Fibroblast of lung (primary cell): ENCODE data around the gene HSPA5. TPM values are rescaled to one million over a fixed set of nuclear protein-coding genes. Genes with fewer than 3 reads are reported as not detected.
"Not testable (repeated sequence)": the region's sequence is repeated elsewhere in the genome, so short reads cannot be mapped to it uniquely, and the experiment has no call there.

ENCODE experiments used
- DNase-seq, 2 donors: peaks; one replicate each; pipeline versions ENCODE4 v3.0.0 to v3.0.0-alpha.2; 2010; ENCODE audit warnings: low read depth in 2 of 2
- H2AFZ ChIP-seq: 2 replicates; pipeline ENCODE4 v1.5.1; 2012; ENCODE audit warnings: low read length, control low read depth, inconsistent platforms
- H3K27ac ChIP-seq: 2 replicates; pipeline ENCODE4 v1.5.1; 2011; ENCODE audit warnings: low read length, control low read depth; ENCODE audit not compliant: insufficient read depth
- H3K27me3 ChIP-seq: 2 replicates; pipeline ENCODE4 v1.5.1; 2011; ENCODE audit warnings: mild to moderate bottlenecking, low read length; ENCODE audit not compliant: control insufficient read depth, insufficient read depth
- H3K36me3 ChIP-seq: 2 replicates; pipeline ENCODE4 v1.5.1; 2011; ENCODE audit warnings: low read length; ENCODE audit not compliant: control insufficient read depth, insufficient read depth
- H3K4me1 ChIP-seq: 2 replicates; pipeline ENCODE4 v1.5.1; 2011; ENCODE audit warnings: low read length; ENCODE audit not compliant: control insufficient read depth, insufficient read depth; ENCODE audit errors: extremely low read depth
- H3K4me2 ChIP-seq: 2 replicates; pipeline ENCODE4 v1.5.1; 2011; ENCODE audit warnings: low read length, control low read depth; ENCODE audit not compliant: insufficient read depth; ENCODE audit errors: extremely low read depth
- H3K4me3 ChIP-seq, 4 experiments: fragments of 200-600 bp in 1 of 4; sonication (generic) in 1 of 4; replicated peaks in 1 of 4; 2 replicates each; pipeline ENCODE4 v1.5.1; 2011 to 2016; ENCODE audit warnings: low read length in 4 of 4, low read depth in 3 of 4, mild to moderate bottlenecking in 3 of 4, control low read depth in 2 of 4, inconsistent platforms in 1 of 4, mixed read lengths in 1 of 4; ENCODE audit not compliant: insufficient read depth in 1 of 4; ENCODE audit errors: control extremely low read depth in 1 of 4
- H3K79me2 ChIP-seq: 2 replicates; pipeline ENCODE4 v1.5.1; 2012; ENCODE audit warnings: mild to moderate bottlenecking, low read length, inconsistent platforms; ENCODE audit not compliant: control insufficient read depth, insufficient read depth
- H3K9ac ChIP-seq: 2 replicates; pipeline ENCODE4 v1.5.1; 2011; ENCODE audit warnings: mild to moderate bottlenecking, low read length, control low read depth; ENCODE audit not compliant: insufficient read depth
- H3K9me3 ChIP-seq: 2 replicates; pipeline ENCODE4 v1.5.1; 2012; ENCODE audit warnings: low read depth, low read length; ENCODE audit not compliant: control insufficient read depth, insufficient read depth
- H4K20me1 ChIP-seq: 2 replicates; pipeline ENCODE4 v1.5.1; 2011; ENCODE audit warnings: low read length; ENCODE audit not compliant: control insufficient read depth, insufficient read depth; ENCODE audit errors: extremely low read depth
- EZH2 ChIP-seq: IDR thresholded peaks from 2 replicates; pipeline ENCODE4 v1.5.1; 2012; ENCODE audit warnings: low read length, control low read depth, mild to moderate bottlenecking; ENCODE audit errors: missing control alignments
- polyA plus RNA-seq, 2 donors: library from polyadenylated mRNA; depleted of rRNA in 1 of 2; stranded (reverse) in 1 of 2; unstranded in 1 of 2; fragments of >200 nt; gene quantifications; 2 replicates each; pipeline ENCODE4 v1.2.1, GENCODE V29; 2011 to 2012; ENCODE audit warnings: missing spikeins in 1 of 2
- total RNA-seq: library from RNA; depleted of rRNA; stranded (reverse); fragments of >200 nt; gene quantifications from 2 replicates; pipeline ENCODE4 v1.2.1, GENCODE V29; 2014
- TF ChIP-seq, protein P1 (sequence below), 2 donors: IDR thresholded peaks in 1 of 2; conservative IDR thresholded peaks in 1 of 2; 1 replicate in 1 of 2; 2 replicates in 1 of 2; pipeline ENCODE4 v1.5.1; 2011 to 2012; ENCODE audit warnings: low read length in 2 of 2, control low read depth in 1 of 2, inconsistent platforms in 1 of 2, low read depth in 1 of 2, mild to moderate bottlenecking in 1 of 2

HSPA5 gene
- total and polyA plus RNA-seq, 2 donors (not counting 1 experiment from before 2014, with no cell fraction given) = 339 to 482 TPM

DNA sequence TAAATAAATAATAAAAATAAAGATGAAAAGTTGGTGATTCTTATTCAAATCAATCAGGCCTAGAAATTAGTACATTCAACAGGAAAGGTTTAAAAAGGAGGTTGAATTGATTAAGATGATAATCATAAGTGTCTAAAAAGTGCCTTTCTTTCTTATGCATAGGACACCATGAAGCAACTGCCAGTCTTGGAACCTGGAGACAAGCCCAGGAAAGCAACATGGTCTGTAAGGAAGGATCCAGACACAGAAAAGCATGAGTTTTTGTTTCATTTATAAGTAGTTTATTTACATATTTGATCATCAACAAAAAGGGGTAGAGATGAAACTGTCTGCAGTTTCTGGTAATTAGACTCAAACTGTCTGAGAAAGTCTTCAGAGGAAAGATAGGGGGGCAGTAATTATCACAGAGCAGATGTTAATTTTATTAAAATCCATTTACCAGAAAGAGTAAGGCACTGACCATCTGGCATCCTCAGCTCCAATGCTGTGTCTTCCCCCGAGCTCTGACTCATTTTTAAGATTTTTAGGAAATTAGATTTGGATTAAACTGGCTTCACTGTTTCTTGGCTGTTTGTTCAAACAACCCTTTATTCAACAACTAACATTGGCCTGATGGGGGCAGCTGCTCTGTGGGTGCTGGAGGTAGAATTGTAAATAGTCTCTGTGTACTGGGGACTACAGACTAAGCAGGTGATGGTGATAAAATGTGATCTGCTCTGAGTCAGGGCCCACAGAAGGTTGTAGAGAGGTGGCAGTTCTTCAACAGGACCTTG lies 38.1 kb downstream of the HSPA5 start:
- H3K27me3 ChIP-seq = no peaks in the 10 kb centered on the region
- no peaks in the 10 kb centered on the region for H3K4me1 ChIP-seq
- no peak overlapping the region for H2AFZ ChIP-seq
- no peak overlapping the region for H3K4me3 ChIP-seq
- no peaks in the 10 kb centered on the region for H3K36me3 ChIP-seq
- H3K9me3 ChIP-seq = no peaks in the 10 kb centered on the region
- no peaks in the 10 kb centered on the region for H4K20me1 ChIP-seq
- no peak for DNase-seq
- no peaks in the 10 kb centered on the region for H3K79me2 ChIP-seq
- H3K9ac ChIP-seq = no peak overlapping the region
- no peak overlapping the region for H3K27ac ChIP-seq
- no peak for TF ChIP-seq EZH2
- TF ChIP-seq, protein P1, sequence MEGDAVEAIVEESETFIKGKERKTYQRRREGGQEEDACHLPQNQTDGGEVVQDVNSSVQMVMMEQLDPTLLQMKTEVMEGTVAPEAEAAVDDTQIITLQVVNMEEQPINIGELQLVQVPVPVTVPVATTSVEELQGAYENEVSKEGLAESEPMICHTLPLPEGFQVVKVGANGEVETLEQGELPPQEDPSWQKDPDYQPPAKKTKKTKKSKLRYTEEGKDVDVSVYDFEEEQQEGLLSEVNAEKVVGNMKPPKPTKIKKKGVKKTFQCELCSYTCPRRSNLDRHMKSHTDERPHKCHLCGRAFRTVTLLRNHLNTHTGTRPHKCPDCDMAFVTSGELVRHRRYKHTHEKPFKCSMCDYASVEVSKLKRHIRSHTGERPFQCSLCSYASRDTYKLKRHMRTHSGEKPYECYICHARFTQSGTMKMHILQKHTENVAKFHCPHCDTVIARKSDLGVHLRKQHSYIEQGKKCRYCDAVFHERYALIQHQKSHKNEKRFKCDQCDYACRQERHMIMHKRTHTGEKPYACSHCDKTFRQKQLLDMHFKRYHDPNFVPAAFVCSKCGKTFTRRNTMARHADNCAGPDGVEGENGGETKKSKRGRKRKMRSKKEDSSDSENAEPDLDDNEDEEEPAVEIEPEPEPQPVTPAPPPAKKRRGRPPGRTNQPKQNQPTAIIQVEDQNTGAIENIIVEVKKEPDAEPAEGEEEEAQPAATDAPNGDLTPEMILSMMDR (conservative IDR thresholded peaks at IDR 0.05 in 1 of 2, IDR thresholded peaks at IDR 0.05 in 1 of 2; ENCODE audit: low read depth in 1 of 2, low read length in 2 of 2) = peak in 1 of 2 donors; percentile 18
- no peak overlapping the region for H3K4me2 ChIP-seq

DNA sequence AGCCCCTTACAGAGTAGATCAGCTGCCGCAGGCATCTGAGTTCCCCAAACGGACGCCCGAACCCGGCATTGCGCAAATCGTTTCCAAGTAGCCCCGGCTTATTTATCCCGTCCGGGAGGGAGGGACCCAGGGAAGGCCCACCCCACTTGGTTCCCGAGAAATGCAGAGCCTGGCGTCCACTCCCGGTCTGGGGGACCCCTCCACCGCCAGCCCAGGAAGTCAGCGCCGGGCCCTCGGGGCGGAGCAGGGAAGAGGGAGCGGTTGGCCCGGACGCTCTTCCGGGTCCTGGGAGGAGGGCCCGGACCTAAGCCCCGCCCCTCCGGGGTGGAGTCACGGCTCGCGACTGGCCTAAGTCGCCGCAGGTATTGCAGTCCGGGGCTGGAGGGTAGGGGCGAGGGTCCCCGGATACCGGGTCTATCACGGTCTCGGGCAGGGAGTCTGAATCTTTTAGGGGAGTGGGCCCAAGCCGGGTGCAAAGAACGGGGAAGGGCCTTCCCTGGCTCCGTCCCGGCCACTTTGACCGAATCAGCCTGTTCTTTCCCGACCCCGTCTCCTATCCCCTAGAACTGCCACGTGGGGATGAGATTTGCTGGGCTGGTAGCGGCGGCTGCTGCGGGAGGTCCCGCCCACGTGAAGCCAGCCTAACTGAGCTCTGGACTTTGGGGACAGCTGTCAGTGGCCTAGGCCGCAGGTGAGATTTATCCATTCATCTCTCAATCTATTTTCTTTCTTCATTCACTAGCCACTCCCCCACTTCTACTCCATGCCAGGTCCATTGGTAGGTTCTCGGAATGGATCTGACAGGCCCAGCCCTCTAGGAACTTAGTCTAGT lies 40.7 kb downstream of the HSPA5 start, which contains the start of gene RABEPK:
Gene RABEPK (plus strand): TSS at position 327 of the 832 bp plus-strand sequence. CDS start 2,472 bp downstream, outside the sequence.
- no peaks in the 10 kb centered on the region for H3K4me1 ChIP-seq
- H3K4me2 ChIP-seq = peak within 1 kb of the TSS; percentile 83
- no peaks in the 10 kb centered on the region for H3K9me3 ChIP-seq
- peak; percentile 94 to 97 for DNase-seq
- no peaks in the 10 kb centered on the region for H4K20me1 ChIP-seq
- H3K79me2 ChIP-seq = no peaks in the 10 kb centered on the region
- H2AFZ ChIP-seq = peak within 1 kb of the TSS; percentile 86
- no peak for TF ChIP-seq EZH2
- TF ChIP-seq, protein P1 (conservative IDR thresholded peaks at IDR 0.05 in 1 of 2, IDR thresholded peaks at IDR 0.05 in 1 of 2; ENCODE audit: low read depth in 1 of 2, low read length in 2 of 2) = no peak
- H3K27ac ChIP-seq = peak within 1 kb of the TSS; percentile 88
- peak within 1 kb of the TSS; percentile 78 to 91 (median 83) for H3K4me3 ChIP-seq
- H3K9ac ChIP-seq = peak within 1 kb of the TSS; percentile 81
- no peaks in the 10 kb centered on the region for H3K27me3 ChIP-seq
- no peaks in the 10 kb centered on the region for H3K36me3 ChIP-seq

DNA sequence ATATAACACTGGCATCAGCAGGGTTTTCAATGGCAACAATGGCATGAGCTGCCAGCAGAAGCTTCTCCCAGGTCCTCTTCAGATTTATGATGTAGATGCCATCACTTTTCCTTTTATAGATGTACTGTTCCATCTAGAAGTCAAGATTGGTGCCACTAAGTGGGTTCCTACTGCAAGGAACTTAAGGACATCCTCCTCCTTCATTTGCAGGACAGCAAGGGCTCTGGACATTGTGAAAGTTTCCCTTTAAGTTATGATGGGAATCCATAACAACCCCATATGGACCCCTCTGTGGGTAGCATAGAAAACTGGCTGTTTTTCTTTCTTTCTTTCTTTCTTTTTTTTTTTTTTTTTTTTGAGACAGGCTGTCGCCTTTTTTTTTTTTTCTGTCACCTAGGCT lies 45.6 kb downstream of the HSPA5 start:
- not testable (repeated sequence) for H3K4me3 ChIP-seq, H4K20me1 ChIP-seq, H3K27ac ChIP-seq, H3K4me2 ChIP-seq, H3K9me3 ChIP-seq, H3K79me2 ChIP-seq, H3K36me3 ChIP-seq, H3K27me3 ChIP-seq, H3K4me1 ChIP-seq, H3K9ac ChIP-seq, H2AFZ ChIP-seq, DNase-seq

DNA sequence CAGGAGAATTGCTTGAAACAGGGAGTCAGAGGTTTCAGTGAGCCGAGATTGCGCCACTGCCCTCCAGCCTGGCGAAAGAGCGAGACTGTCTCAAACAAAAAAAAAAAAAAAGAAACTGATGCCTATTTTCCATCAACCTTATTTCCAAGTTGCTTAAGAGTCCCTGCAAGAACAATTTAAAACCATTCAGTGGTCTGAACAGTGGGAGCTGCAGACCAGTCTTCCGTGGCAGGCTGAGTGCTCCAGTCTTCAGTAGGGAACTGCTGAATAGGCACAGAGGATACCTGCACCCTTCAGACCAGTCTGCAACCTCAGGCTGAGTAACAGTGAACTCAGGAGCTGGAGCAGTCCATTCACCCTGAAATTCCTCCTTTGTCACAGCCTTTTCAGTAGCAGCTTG lies 46.7 kb downstream of the HSPA5 start:
- H3K27me3 ChIP-seq, H4K20me1 ChIP-seq, H3K27ac ChIP-seq, H3K9me3 ChIP-seq, H3K4me3 ChIP-seq, H3K36me3 ChIP-seq, DNase-seq, H3K4me2 ChIP-seq, H2AFZ ChIP-seq, H3K9ac ChIP-seq, H3K79me2 ChIP-seq, H3K4me1 ChIP-seq: not testable (repeated sequence)
